Ovary (tissue), 9 donors: ENCODE results near the gene HS3ST4. TPM values are rescaled to one million over a fixed set of nuclear protein-coding genes. Genes with fewer than 3 reads are reported as not detected.

ENCODE experiments used
- DNase-seq, 5 donors: peaks; one replicate each; pipeline ENCODE4 v3.0.0-alpha.2; 2019 to 2020
- H3K27ac ChIP-seq, 2 donors: fragments of 200-600 bp; one replicate each; pipeline versions ENCODE4 v1.5.1 to v1.8.0; 2019 to 2022
- H3K27me3 ChIP-seq: fragments of 200-600 bp; one replicate; pipeline ENCODE4 v1.8.0; 2022
- H3K36me3 ChIP-seq: fragments of 200-600 bp; sonication (generic); one replicate; pipeline ENCODE4 v1.5.1; 2019
- H3K4me1 ChIP-seq: one replicate; pipeline ENCODE4 v1.8.1; 2013; ENCODE audit warnings: mild to moderate bottlenecking, moderate library complexity; ENCODE audit not compliant: insufficient read depth
- H3K4me3 ChIP-seq: fragments of 200-600 bp; sonication (generic); one replicate; pipeline ENCODE4 v1.5.1; 2017
- H3K9me3 ChIP-seq, 2 donors: fragments of 200-600 bp in 1 of 2; sonication (generic) in 1 of 2; one replicate each; pipeline versions ENCODE4 v1.5.1 to v1.8.1; 2013 to 2019; ENCODE audit warnings: mild to moderate bottlenecking in 1 of 2, moderate library complexity in 1 of 2
- CTCF ChIP-seq, 3 donors: fragments of 450-650 bp in 2 of 3; fragments of 200-600 bp in 1 of 3; IDR thresholded peaks; one replicate each; pipeline versions ENCODE4 v1.5.1 to v1.8.0; 2016 to 2022; ENCODE audit warnings: antibody characterized with exemption in 3 of 3, mild to moderate bottlenecking in 1 of 3
- EP300 ChIP-seq: sonication (generic); formaldehyde crosslinking; IDR thresholded peaks from one replicate; pipeline ENCODE4 v1.6.1; 2017; ENCODE audit warnings: antibody characterized with exemption
- POLR2A ChIP-seq: fragments of 450-650 bp; IDR thresholded peaks from one replicate; pipeline ENCODE4 v1.6.1; 2017; ENCODE audit warnings: antibody characterized with exemption, mild to moderate bottlenecking, moderate library complexity
- WGBS, 3 donors: extraction: QIAGEN DNeasy Blood & Tissue Kit in 1 of 3; methylation state at CpG; one replicate each; pipeline versions ENCODE4 v1.1.5 to v1.1.7; 2013 to 2017; 5-methylcytosine and 5-hydroxymethylcytosine counted together
- intact Hi-C, 4 donors: fragments of 100-400 bp; cut with DNase I; formaldehyde crosslinking; loops; one replicate each; pipeline versions ENCODE4 v1.11.0 to v1.15.1; 2022 to 2023
- polyA plus RNA-seq, 2 donors: library from polyadenylated mRNA; stranded (reverse); fragments of 200-250 nt in 1 of 2; fragments of 350-450 nt in 1 of 2; fragmentation: Illumina TruSeq in 1 of 2; extraction: RNeasy Lipid Tissue Mini Kit (QIAGEN cat#74804) in 1 of 2; gene quantifications; one replicate each; pipeline ENCODE4 v1.2.3, GENCODE V29; 2013 to 2014
- total RNA-seq, 7 donors: library from RNA; depleted of rRNA in 2 of 7; stranded (reverse); fragments of >200 nt in 2 of 7; fragmentation: NEBNext Ultra II Directional in 3 of 7; extraction: Animal tissue kit (Norgen Biotek cat#: 25700) in 3 of 7; gene quantifications; one replicate each; pipeline versions ENCODE4 v1.1.0 to v1.2.4, GENCODE V29; 2016 to 2023
- donor health status: DM: no; HTN: no; CAD: no; lungs with moderate emphysema.
- donor health status: DM: no; HTN: no; CAD: no.
- donor health status: Bipolar disorder and iron deficiency.
- donor health status: DM: yes; HTN: yes; CAD: no.
- donor health status: DM: no; HTN: no; CAD: no.
- donor health status: DM: yes; HTN: yes; CAD: no.

The HS3ST4 gene
- total and polyA plus RNA-seq, 9 donors: 0.10 to 0.34 TPM; not detected in 7

GRCh38 chr16:25950586-25951281 lies 259.0 kb downstream of the HS3ST4 start:
- Histone ChIP-seq H3K4me3 (no peak overlapping the region), H3K36me3 (no peaks in the 10 kb centered on the region), H3K9me3 (no peaks in the 10 kb centered on the region), H3K4me1 (no peaks in the 10 kb centered on the region), H3K27ac (no peak overlapping the region), H3K27me3 (no peaks in the 10 kb centered on the region)
- intact Hi-C loops: no loop called here
- TF ChIP-seq EP300: no peak
- TF ChIP-seq CTCF (IDR thresholded peaks at IDR 0.05): no peak
- TF ChIP-seq POLR2A: no peak
- WGBS, 3 donors: 5 to 10% (median 8%) methylated on average over 3 of the region's 3 CpGs
- DNase-seq: no peak

- intact Hi-C loops: no loop called here
- no peak overlapping the region for H3K4me3 ChIP-seq
Measured at GRCh38 chr16:25951999-25952398, 260.2 kb downstream of the HS3ST4 start.

GRCh38 chr16:25952983-25953382 lies 261.2 kb downstream of the HS3ST4 start:
- no peak for DNase-seq
- intact Hi-C loops: no loop called here
- Histone ChIP-seq H3K4me1 (no peaks in the 10 kb centered on the region), H3K36me3 (no peaks in the 10 kb centered on the region), H3K4me3 (no peak overlapping the region), H3K27me3 (no peaks in the 10 kb centered on the region), H3K27ac (no peak overlapping the region), H3K9me3 (no peaks in the 10 kb centered on the region)
- 62 to 86% (median 65%) methylated on average over 3 of the region's 3 CpGs for WGBS, 3 donors
- no peak for TF ChIP-seq POLR2A
- no peak for TF ChIP-seq CTCF (IDR thresholded peaks at IDR 0.05)
- no peak for TF ChIP-seq EP300

More at GRCh38 chr16:25951999-25952398, 260.2 kb downstream of the HS3ST4 start:
- Histone ChIP-seq H3K4me1 (no peaks in the 10 kb centered on the region), H3K9me3 (no peaks in the 10 kb centered on the region), H3K36me3 (no peaks in the 10 kb centered on the region), H3K27ac (no peak overlapping the region), H3K27me3 (no peaks in the 10 kb centered on the region)
- DNase-seq: no peak
- TF ChIP-seq CTCF (IDR thresholded peaks at IDR 0.05) (no peak), EP300 (no peak), POLR2A (no peak)
- 31 to 50% (median 43%) methylated on average over 1 of the region's 1 CpG for WGBS, 3 donors

DNA sequence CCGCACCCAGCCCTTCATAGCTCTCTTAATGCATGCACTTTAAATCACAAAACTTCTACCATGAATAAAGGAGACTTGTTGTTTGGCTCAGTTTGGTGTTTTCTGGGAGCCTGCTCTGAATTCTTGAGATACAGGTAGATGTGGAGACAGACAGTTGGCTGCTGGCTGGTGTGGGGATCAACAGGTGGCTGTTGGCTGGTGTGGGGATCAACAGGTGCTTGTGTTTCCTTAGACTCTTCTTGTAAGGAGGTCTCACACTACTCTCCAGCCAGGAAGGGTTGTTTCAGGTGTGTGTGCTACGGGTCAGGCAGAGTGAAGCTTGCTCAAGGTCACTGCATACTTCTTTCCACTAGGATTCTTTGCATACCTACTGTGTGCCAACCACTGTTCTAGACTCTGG lies 265.9 kb downstream of the HS3ST4 start:
- H3K4me3 ChIP-seq: no peak overlapping the region
- intact Hi-C loops: no loop called here
- no peak overlapping the region for H3K27ac ChIP-seq
- DNase-seq: no peak
- 75 to 78% (median 75%) methylated on average over 2 of the region's 2 CpGs for WGBS, 3 donors
- no peaks in the 10 kb centered on the region for H3K36me3 ChIP-seq
- H3K9me3 ChIP-seq: no peaks in the 10 kb centered on the region
- H3K4me1 ChIP-seq: no peaks in the 10 kb centered on the region
- no peaks in the 10 kb centered on the region for H3K27me3 ChIP-seq
- TF ChIP-seq CTCF (IDR thresholded peaks at IDR 0.05): no peak
